ENCODE data around the gene IGFBPL1.
A peak's percentile ranks its signal among the peaks of the same experiment; 100 is the strongest.
"Not testable (repeated sequence)": the region's sequence is repeated elsewhere in the genome, so short reads cannot be mapped to it uniquely, and the experiment has no call there.

IGFBPL1 gene, protein sequence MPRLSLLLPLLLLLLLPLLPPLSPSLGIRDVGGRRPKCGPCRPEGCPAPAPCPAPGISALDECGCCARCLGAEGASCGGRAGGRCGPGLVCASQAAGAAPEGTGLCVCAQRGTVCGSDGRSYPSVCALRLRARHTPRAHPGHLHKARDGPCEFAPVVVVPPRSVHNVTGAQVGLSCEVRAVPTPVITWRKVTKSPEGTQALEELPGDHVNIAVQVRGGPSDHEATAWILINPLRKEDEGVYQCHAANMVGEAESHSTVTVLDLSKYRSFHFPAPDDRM

DNA sequence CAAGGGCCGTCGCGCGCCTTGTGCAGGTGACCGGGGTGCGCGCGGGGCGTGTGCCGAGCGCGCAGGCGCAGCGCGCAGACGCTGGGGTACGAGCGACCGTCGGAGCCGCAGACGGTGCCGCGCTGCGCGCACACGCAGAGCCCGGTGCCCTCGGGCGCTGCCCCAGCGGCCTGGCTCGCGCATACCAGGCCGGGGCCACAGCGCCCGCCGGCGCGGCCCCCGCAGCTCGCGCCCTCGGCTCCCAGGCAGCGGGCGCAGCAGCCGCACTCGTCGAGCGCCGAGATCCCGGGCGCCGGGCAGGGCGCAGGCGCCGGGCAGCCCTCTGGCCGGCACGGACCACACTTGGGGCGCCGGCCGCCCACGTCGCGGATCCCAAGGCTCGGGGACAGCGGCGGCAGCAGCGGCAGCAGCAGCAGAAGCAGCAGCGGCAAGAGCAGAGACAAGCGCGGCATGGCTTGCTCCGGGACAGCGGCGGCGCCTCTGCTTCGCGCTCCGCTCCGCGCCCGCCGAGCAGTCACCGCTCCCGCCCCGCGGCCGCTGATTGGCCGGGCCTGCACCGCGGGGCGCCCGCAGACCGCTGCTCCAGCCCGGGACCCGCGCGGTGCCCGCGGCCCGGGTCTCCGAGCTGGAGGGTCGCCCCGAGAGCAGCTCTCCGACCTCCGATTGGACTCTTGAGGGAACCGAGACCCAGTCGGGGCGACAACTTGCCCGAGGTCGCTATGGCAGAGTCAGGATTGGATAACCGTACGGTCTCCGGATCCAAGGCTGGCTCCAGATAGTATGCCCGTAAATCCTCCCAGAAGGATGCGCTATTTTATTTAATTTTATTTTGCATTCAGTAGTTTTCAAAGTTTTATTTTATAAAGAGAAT, at the start of gene IGFBPL1:
TSS of gene IGFBPL1 (minus strand) at position 482 of the 871 bp plus-strand sequence. CDS start at position 452, 30 bp downstream.
- no peak within 1 kb of the TSS for H2AFZ ChIP-seq
- H3K36me3 ChIP-seq (ENCODE audit: control insufficient read depth, insufficient read depth, low read length) = no peaks in the 10 kb centered on the region
- no peak within 1 kb of the TSS for H3K27ac ChIP-seq
- H3K4me2 ChIP-seq (ENCODE audit: low read length) = peak within 1 kb of the TSS; percentile 71
- H3K9me3 ChIP-seq (ENCODE audit: control insufficient read depth, low read length) = no peaks in the 10 kb centered on the region
- TF ChIP-seq, protein P1, sequence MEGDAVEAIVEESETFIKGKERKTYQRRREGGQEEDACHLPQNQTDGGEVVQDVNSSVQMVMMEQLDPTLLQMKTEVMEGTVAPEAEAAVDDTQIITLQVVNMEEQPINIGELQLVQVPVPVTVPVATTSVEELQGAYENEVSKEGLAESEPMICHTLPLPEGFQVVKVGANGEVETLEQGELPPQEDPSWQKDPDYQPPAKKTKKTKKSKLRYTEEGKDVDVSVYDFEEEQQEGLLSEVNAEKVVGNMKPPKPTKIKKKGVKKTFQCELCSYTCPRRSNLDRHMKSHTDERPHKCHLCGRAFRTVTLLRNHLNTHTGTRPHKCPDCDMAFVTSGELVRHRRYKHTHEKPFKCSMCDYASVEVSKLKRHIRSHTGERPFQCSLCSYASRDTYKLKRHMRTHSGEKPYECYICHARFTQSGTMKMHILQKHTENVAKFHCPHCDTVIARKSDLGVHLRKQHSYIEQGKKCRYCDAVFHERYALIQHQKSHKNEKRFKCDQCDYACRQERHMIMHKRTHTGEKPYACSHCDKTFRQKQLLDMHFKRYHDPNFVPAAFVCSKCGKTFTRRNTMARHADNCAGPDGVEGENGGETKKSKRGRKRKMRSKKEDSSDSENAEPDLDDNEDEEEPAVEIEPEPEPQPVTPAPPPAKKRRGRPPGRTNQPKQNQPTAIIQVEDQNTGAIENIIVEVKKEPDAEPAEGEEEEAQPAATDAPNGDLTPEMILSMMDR (IDR thresholded peaks at IDR 0.05) = no peak
- no peaks in the 10 kb centered on the region for H3K27me3 ChIP-seq (ENCODE audit: control insufficient read depth, insufficient read depth, low read length)
- no peak within 1 kb of the TSS for H3K4me3 ChIP-seq (ENCODE audit: low read depth, low read length)
- no peak within 1 kb of the TSS for H3K9ac ChIP-seq
- H3K79me2 ChIP-seq = no peaks in the 10 kb centered on the region
- H3K4me1 ChIP-seq = no peaks in the 10 kb centered on the region

DNA sequence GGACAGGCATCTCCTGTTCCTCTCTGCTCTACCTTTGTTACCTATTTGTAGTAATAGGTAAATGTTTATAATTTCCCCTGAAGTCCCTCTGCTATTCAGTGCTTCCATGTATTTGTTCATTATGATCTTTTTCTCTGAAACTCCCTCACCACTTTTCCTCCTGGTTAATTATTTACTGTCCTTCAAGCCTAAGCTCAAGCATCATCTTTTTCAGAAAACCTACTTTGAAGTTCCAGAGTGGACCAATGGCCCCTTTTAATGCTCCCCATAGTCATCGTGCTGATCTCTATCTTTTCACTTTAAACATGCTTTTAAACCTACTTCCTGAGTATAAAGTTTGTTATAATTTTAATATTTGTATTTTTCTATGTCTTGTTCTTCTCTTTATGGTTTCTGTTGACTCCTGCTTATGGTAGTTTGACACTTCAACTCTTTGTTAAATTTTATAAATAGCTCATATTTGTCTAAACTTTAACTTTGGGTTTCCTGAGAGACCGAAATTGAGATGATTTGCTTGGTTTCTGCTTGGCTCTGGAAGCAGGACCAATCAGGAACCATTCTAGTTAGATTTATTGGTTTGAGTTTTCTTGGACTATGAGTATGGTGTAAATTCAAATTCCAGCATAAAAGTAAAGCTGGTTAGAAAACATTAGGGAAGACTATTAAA, 48.5 kb upstream of the IGFBPL1 start:
- not testable (repeated sequence) for H3K27ac ChIP-seq; H3K36me3 ChIP-seq (ENCODE audit: control insufficient read depth, insufficient read depth, low read length); H3K4me3 ChIP-seq (ENCODE audit: low read depth, low read length); H3K9ac ChIP-seq; H3K79me2 ChIP-seq; H2AFZ ChIP-seq; H3K9me3 ChIP-seq (ENCODE audit: control insufficient read depth, low read length); H3K4me2 ChIP-seq (ENCODE audit: low read length); H3K4me1 ChIP-seq; H3K27me3 ChIP-seq (ENCODE audit: control insufficient read depth, insufficient read depth, low read length)

DNA sequence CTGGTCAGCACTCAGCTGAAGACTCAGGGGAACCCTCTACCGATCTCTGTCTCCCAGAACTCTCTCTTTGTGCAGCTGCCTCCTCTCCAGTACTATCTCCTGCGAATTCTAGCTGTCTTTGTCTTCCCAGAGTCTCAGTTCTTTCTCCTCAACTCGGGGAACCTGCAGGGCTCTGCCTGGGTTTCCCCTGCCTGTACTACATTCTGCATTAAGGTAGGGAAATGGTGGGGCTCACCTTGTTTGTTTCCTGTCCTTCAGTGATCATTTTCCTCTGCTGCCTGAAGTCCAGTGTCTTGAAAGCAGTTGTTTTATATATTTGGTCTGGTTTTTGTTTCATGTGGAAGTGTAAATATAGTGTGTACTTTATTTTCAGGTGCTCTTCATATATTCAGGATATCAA, 43.1 kb upstream of the IGFBPL1 start:
- TF ChIP-seq, protein P1 (IDR thresholded peaks at IDR 0.05) = no peak
- H3K9ac ChIP-seq = no peak overlapping the region
- no peaks in the 10 kb centered on the region for H3K27me3 ChIP-seq (ENCODE audit: control insufficient read depth, insufficient read depth, low read length)
- no peak overlapping the region for H3K4me2 ChIP-seq (ENCODE audit: low read length)
- no peak overlapping the region for H3K4me3 ChIP-seq (ENCODE audit: low read depth, low read length)
- H3K36me3 ChIP-seq (ENCODE audit: control insufficient read depth, insufficient read depth, low read length) = no peaks in the 10 kb centered on the region
- H2AFZ ChIP-seq = no peak overlapping the region
- H3K4me1 ChIP-seq = no peaks in the 10 kb centered on the region
- peaks cover 5% of the 10 kb centered on the region for H3K9me3 ChIP-seq (ENCODE audit: control insufficient read depth, low read length)
- H3K27ac ChIP-seq = no peak overlapping the region
- no peaks in the 10 kb centered on the region for H3K79me2 ChIP-seq

DNA sequence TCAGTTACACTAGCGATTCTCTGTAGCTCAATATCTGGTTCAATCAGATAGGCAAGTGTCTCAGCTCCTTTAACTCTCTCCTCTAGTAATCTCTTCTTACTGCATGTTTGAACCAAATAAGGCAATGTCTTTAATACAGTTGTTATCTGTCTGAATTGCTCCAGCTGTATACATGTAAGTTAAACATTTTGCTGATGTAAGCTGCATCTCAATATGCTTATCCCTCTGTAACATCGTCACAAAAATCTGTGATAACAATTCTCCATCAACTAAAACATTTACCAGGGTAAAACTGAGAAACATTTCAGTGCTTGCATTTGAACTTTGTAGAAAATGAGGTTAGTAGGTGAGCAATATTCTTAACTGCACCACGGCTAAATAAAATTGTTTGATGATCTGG, 29.6 kb upstream of the IGFBPL1 start:
- Histone ChIP-seq H2AFZ (no peak overlapping the region), H3K4me3 (ENCODE audit: low read depth, low read length) (no peak overlapping the region), H3K79me2 (no peaks in the 10 kb centered on the region), H3K4me2 (ENCODE audit: low read length) (no peak overlapping the region), H3K36me3 (ENCODE audit: control insufficient read depth, insufficient read depth, low read length) (no peaks in the 10 kb centered on the region), H3K27me3 (ENCODE audit: control insufficient read depth, insufficient read depth, low read length) (no peaks in the 10 kb centered on the region), H3K9ac (no peak overlapping the region), H3K4me1 (no peaks in the 10 kb centered on the region), H3K27ac (no peak overlapping the region), H3K9me3 (ENCODE audit: control insufficient read depth, low read length) (no peaks in the 10 kb centered on the region)
- TF ChIP-seq, protein P1 (IDR thresholded peaks at IDR 0.05) = no peak

DNA sequence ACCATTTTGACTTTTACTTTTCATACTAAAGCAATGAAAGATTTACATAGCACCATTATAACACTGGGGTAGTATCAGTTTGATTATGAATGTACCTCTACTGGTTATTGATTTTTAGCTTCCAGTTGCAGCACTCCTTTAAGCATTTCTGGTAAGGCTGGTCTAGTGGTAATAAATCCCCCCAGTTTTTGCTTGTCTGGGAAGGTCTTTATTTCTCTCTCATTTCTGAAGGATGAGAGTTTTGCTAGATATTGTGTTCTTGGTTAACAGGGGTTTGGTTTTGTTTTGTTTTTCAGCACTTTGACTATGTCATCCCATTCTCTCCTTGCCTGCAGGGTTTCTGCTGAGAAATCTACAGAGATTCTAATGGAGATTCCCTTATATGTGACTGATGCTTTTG, 26.9 kb upstream of the IGFBPL1 start:
- H3K9me3 ChIP-seq (ENCODE audit: control insufficient read depth, low read length) = no peaks in the 10 kb centered on the region
- no peak overlapping the region for H2AFZ ChIP-seq
- H3K79me2 ChIP-seq = no peaks in the 10 kb centered on the region
- no peaks in the 10 kb centered on the region for H3K4me1 ChIP-seq
- no peak overlapping the region for H3K4me2 ChIP-seq (ENCODE audit: low read length)
- no peaks in the 10 kb centered on the region for H3K27me3 ChIP-seq (ENCODE audit: control insufficient read depth, insufficient read depth, low read length)
- no peak overlapping the region for H3K9ac ChIP-seq
- TF ChIP-seq, protein P1 (IDR thresholded peaks at IDR 0.05) = no peak
- no peaks in the 10 kb centered on the region for H3K36me3 ChIP-seq (ENCODE audit: control insufficient read depth, insufficient read depth, low read length)
- H3K4me3 ChIP-seq (ENCODE audit: low read depth, low read length) = no peak overlapping the region
- H3K27ac ChIP-seq = no peak overlapping the region

All from parathyroid adenoma (tissue), 2 donors.